Measurements from ENCODE around the gene ZNHIT2. TPM values are rescaled to one million over a fixed set of nuclear protein-coding genes. Genes with fewer than 3 reads are reported as not detected.

ZNHIT2 gene
- total and polyA plus RNA-seq, 2 of the 13 experiments (the other 11 are each of a cell fraction or from before 2014, with no cell fraction given) = 1.1 to 6.5 TPM

DNA sequence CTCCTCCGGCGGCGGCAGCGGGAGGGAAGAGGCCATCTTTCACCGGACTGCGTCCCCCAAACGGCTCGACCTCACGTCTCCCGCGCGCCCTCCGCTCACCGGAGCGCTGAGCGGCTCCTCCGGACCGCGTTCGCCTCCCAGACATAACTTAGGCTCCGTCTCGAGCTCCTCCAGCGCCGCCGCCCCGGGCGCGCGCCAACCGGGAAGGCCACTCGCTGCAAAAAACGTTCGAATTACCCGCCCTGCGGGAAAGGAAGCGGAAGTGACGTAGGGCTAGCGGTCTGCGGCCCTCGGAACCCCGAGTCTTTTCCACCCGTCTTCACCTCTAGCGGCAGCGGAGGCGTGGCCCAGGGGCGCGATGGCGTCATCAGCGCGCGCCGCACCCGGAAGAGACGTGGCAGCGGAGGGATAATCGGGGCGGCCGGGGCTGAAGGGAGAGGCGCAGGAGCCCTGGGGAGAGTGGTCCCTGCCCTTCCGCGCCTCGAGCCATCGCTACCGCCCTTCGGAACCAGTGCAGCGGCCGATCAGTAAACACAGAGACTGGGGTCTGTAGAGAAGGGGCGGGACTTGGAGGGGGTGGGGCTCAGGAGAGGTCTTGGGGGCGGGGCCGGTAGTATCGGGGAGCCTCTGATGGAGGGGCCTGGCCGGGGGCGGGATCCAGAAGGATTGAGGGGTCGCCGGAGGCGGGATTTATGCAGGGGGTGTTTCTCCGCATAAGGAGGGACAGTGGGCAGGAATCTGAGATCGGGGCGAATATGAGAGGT, 33.5 kb downstream of the ZNHIT2 start, which contains the start of the genes CDCA5 and ZFPL1 (continued):
- TF ChIP-seq ZNF879 (CRISPR knock-in tag; IDR thresholded peaks at IDR 0.05) (no peak), ZNF232 (CRISPR knock-in tag; IDR thresholded peaks at IDR 0.05; ENCODE audit: borderline replicate concordance) (no peak), SRSF4 (IDR thresholded peaks at IDR 0.05; ENCODE audit: low read depth, low read length, poor library complexity, severe bottlenecking) (no peak), ZHX2 (IDR thresholded peaks at IDR 0.05; ENCODE audit: low read depth) (peak; percentile 92), ZHX2 (CRISPR knock-in tag; IDR thresholded peaks at IDR 0.05; ENCODE audit: borderline replicate concordance) (no peak), PREB (CRISPR knock-in tag; IDR thresholded peaks at IDR 0.05) (no peak), HOXA5 (CRISPR knock-in tag; IDR thresholded peaks at IDR 0.05) (peak; percentile 8; the same call in 1 of the 2 replicates), IKZF1 (IDR thresholded peaks at IDR 0.05) (no peak), ZNF138 (CRISPR knock-in tag; IDR thresholded peaks at IDR 0.05; ENCODE audit: low read depth) (no peak)
- TF ChIP-seq, protein P1, sequence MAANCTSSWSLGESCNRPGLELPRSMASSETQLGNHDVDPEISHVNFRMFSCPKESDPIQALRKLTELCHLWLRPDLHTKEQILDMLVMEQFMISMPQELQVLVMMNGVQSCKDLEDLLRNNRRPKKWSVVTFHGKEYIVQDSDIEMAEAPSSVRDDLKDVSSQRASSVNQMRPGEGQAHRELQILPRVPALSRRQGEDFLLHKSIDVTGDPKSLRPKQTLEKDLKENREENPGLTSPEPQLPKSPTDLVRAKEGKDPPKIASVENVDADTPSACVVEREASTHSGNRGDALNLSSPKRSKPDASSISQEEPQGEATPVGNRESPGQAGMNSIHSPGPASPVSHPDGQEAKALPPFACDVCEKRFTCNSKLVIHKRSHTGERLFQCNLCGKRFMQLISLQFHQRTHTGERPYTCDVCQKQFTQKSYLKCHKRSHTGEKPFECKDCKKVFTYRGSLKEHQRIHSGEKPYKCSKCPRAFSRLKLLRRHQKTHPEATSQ (CRISPR knock-in tag; IDR thresholded peaks at IDR 0.05; ENCODE audit: borderline replicate concordance) = peak; percentile 89; the same call in 1 of the 2 replicates
- TF ChIP-seq, protein P2, sequence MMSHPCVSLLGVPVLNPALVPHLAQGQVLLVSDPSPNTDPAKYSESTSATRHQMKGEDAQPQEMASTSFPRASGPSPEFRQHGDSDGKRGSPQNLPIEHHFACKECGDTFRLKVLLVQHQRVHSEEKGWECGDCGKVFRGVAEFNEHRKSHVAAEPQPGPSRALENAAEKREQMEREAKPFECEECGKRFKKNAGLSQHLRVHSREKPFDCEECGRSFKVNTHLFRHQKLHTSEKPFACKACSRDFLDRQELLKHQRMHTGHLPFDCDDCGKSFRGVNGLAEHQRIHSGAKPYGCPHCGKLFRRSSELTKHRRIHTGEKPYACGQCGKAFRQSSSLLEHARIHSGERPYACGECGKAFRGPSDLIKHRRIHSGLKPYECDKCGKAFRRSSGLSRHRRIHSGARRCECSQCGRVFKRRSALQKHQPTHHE (CRISPR knock-in tag; IDR thresholded peaks at IDR 0.05; ENCODE audit: borderline replicate concordance) = no peak
- TF ChIP-seq, protein P3, sequence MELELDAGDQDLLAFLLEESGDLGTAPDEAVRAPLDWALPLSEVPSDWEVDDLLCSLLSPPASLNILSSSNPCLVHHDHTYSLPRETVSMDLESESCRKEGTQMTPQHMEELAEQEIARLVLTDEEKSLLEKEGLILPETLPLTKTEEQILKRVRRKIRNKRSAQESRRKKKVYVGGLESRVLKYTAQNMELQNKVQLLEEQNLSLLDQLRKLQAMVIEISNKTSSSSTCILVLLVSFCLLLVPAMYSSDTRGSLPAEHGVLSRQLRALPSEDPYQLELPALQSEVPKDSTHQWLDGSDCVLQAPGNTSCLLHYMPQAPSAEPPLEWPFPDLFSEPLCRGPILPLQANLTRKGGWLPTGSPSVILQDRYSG (CRISPR knock-in tag; IDR thresholded peaks at IDR 0.05) = no peak
- TF ChIP-seq, protein P4, sequence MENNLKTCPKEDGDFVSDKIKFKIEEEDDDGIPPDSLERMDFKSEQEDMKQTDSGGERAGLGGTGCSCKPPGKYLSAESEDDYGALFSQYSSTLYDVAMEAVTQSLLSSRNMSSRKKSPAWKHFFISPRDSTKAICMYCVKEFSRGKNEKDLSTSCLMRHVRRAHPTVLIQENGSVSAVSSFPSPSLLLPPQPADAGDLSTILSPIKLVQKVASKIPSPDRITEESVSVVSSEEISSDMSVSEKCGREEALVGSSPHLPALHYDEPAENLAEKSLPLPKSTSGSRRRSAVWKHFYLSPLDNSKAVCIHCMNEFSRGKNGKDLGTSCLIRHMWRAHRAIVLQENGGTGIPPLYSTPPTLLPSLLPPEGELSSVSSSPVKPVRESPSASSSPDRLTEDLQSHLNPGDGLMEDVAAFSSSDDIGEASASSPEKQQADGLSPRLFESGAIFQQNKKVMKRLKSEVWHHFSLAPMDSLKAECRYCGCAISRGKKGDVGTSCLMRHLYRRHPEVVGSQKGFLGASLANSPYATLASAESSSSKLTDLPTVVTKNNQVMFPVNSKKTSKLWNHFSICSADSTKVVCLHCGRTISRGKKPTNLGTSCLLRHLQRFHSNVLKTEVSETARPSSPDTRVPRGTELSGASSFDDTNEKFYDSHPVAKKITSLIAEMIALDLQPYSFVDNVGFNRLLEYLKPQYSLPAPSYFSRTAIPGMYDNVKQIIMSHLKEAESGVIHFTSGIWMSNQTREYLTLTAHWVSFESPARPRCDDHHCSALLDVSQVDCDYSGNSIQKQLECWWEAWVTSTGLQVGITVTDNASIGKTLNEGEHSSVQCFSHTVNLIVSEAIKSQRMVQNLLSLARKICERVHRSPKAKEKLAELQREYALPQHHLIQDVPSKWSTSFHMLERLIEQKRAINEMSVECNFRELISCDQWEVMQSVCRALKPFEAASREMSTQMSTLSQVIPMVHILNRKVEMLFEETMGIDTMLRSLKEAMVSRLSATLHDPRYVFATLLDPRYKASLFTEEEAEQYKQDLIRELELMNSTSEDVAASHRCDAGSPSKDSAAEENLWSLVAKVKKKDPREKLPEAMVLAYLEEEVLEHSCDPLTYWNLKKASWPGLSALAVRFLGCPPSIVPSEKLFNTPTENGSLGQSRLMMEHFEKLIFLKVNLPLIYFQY (CRISPR knock-in tag; IDR thresholded peaks at IDR 0.05; ENCODE audit: borderline replicate concordance) = peak; percentile 56
